Activated CD8-positive, alpha-beta memory T cell treated with anti-CD3 and anti-CD28 coated beads for 1 hour (primary cell): ENCODE results near the gene TMEM255B.
"Not testable (repeated sequence)": the region's sequence is repeated elsewhere in the genome, so short reads cannot be mapped to it uniquely, and the experiment has no call there.

Experiments used
- DNase-seq, 2 donors: peaks; one replicate each; pipeline ENCODE4 v3.0.0-alpha.2; 2020; ENCODE audit warnings: low read depth in 1 of 2; ENCODE audit errors: extremely low read depth in 1 of 2

The TMEM255B gene

GRCh38 chr13:113784645-113785024 lies 25.6 kb downstream of the TMEM255B start:
- no peak for DNase-seq

DNA sequence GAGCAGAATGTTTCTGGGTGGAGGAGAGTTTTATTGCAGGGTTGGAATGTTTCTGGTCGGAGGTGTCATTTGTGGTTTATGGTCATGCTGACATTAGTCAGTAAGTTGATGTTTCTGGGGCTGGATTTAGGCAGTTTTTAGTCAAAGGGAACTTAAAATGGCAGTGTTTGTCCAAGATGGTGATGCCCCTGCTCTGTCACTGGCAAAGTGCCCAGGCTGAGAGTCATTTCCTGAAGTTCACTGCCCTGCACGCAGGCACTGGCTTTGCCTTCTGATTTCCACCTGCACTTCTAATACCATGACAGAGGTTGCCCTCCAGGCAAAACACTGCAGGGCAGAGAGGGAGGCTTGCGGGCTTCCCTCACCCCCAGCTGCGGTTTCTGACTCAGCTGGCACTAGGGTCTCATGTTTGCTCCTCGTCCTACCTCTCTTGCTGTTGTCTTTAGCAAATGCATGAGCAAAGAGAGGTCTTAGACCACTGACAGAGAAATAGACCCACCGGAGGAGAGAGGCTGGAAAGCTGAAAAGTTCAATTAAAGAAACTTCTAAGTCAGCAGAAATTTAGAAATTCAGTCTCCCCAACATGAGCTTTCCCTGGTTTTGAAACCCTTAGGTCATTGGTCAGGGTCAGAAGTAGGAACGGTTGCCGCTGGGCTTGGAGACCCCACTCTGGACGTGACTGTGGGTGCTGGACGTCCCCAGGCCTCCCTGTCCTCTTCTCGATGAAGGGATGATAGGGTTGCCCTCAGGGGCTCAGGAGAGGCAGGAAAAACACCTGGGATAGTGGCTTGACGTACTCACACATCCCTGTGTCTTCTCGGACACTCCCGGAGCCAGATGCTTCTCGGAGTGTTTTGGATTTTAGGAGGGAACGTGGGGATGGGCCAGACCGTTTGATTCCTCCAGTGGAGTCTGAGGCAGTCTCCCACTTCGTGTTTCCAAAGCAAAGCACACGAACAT lies 26.3 kb downstream of the TMEM255B start:
- DNase-seq: no peak

- DNase-seq: no peak
Measured at GRCh38 chr13:113786262-113786841, 27.3 kb downstream of the TMEM255B start.

GRCh38 chr13:113787694-113788093 lies 28.7 kb downstream of the TMEM255B start:
- no peak for DNase-seq

DNA sequence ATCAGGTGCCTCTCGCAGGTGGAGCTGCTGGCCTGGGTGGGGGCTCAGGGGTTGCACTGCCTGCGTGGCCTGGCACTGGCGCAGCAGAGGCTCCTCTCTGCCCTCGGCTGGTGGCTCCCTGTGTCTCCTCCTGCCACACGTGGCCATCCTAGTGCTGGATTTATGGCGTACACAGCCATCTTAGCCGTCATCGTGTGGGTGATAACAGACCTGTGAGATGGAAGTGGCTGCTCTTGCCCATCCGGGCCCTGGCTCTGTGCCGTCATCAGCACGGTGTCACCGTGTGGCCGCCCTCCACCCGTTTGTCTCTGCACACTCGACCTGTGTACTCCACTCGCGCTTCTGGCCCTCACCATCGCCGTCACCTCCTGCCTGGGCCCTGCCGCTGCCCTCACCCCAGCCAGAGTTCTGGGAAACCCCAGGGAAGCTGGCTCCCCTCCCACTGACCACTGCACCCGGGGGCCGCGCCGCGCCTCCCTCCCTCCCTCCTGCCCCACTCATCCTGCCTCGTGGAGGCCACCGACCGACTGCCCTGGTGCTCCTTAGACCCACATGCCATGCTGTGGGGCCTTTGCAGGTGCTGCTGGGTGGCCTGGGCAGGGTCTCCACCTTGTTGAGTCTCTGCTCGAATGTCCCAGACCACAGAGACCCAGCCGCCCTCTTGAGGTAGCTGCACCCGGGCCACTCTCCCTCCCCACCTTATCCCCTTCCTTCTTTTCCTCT lies 29.5 kb downstream of the TMEM255B start:
- DNase-seq: no peak

DNA sequence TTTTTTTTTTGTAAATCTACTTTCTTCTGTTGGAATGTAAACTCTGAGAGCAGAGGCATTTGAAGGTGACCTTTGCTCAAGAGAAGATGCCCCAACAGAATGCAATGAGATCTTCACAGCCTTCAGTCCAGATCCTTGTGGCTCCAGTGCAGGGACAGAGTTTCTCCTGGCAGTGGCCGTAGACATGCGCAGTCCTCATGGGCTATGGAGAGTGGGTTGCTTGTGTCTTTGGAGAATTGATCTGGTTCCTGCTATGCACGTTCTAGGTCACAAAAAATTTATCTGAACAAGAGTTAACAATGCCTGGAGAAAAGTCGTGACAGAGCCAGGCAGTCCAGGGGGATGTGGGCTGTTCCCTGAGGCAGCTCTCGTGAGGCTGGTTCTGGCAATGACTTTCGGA lies 30.1 kb downstream of the TMEM255B start:
- DNase-seq: no peak

DNA sequence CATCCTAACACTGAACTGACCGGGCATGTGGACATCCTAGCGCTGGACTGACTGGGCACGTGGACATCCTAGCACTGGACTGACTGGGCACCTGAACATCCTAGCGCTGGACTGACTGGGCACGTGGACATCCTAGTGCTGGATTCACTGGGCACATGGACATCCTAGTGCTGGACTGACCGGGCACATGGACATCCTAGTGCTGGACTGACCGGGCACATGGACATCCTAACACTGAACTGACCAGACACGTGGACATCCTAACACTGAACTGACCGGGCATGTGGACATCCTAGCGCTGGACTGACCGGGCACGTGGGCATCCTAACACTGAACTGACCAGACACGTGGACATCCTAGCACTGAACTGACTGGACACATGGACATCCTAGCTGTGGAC lies 30.9 kb downstream of the TMEM255B start:
- not testable (repeated sequence) for DNase-seq

DNA sequence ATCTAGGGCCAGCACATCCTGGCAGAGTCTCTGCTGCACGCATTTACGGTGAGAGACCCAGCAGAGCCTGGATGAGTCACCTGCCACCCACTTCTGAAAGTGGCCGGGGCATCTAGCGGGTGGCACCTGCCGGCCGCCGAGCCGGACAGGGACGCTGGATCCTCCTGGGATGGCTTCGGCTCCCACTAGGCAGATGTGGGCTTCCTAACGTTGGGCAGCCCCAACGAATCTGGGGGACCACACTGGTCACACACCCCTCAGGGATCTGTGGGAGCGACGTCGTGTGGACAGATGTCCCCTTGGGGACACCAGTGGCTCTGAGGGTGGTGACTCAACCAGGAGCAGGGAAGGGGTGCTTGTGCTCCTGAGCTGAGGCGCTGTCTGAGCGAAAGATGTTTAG lies 32.2 kb downstream of the TMEM255B start:
- no peak for DNase-seq

DNA sequence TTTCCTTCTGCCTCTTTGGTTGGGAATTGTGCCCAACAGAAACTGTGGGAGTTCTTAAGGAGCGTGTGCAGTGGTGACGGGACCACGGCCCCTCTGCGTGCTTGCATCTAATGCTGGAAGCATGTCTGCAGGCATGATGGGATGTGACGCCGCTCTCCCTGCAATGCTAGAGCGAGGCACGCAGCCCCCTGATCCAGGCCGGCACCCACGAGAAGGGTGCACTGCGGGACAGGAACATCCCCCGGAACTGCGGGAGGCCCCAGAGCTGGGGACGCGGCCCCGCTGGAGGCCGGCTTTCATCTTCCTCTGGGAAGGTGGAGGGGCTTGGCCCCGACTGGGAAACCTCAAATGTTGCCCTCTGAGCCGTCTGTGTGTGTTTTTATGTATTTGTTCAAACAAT lies 32.7 kb downstream of the TMEM255B start:
- no peak for DNase-seq

GRCh38 chr13:113792236-113792770 lies 33.3 kb downstream of the TMEM255B start:
- DNase-seq: no peak

DNA sequence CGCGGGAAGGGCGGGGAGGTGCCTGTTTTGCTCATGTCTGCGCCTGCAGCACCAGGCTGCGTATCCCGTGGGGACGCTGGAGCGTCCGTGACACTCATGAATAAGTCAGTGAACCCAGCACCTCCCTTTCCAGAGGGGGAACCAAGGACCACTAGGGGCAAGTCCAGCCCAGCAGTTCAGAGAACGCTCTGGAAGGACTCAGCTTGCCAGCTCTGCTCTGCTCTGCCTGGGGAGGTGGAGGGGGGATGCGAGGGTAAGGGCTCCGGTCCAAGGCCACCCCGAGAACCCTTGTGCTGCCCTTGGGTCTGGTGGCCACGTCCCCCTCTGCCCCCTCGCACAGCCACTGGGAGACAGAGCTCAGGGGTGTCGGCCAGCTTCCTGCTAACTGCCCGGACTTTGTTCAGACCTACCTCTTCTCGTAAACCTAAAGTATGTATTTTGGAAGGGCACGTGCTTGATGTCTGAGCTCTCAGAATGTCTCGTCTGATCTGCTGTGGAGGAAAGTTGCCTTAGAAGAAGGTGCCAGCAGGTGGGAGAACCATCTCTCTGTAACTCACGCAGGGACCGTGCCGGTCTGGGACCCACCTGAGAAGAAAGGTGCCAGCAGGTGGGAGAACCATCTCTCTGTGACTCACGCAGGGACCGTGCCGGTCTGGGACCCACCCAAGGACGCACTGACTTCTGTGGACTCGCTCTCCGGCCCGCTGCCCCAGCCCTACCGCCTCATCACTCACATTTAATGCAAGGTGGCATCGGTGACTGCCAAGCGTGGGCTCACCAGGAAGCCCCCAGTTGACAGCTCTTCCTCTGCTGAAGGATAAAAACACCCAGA lies 34.1 kb downstream of the TMEM255B start:
- DNase-seq: no peak

DNA sequence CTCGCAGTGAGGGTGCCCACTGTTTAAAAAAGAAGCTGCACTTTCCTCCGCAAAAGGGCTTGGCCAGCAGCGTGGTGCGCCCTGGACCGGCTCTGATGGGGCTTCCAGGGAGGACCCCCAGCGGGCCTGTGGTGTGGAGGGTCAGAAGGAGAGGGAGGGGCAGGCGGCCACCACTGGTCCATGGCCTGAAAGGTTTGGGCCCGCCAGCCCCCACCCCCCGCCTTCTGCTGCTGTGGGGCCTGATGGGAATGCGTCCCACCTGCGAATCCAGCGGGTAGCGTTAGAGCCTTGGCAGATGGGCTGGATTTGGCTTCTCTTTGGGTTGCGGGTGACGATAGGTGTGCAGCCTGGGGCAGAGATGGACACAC lies 34.7 kb downstream of the TMEM255B start:
- no peak for DNase-seq

GRCh38 chr13:113794086-113794485 lies 35.1 kb downstream of the TMEM255B start:
- no peak for DNase-seq

- DNase-seq: no peak
Measured at GRCh38 chr13:113794764-113795173, 35.7 kb downstream of the TMEM255B start.

- DNase-seq: not testable (repeated sequence)
Measured at GRCh38 chr13:113795362-113795761, 36.3 kb downstream of the TMEM255B start.

GRCh38 chr13:113796211-113796963 lies 37.4 kb downstream of the TMEM255B start:
- DNase-seq: no peak

DNA sequence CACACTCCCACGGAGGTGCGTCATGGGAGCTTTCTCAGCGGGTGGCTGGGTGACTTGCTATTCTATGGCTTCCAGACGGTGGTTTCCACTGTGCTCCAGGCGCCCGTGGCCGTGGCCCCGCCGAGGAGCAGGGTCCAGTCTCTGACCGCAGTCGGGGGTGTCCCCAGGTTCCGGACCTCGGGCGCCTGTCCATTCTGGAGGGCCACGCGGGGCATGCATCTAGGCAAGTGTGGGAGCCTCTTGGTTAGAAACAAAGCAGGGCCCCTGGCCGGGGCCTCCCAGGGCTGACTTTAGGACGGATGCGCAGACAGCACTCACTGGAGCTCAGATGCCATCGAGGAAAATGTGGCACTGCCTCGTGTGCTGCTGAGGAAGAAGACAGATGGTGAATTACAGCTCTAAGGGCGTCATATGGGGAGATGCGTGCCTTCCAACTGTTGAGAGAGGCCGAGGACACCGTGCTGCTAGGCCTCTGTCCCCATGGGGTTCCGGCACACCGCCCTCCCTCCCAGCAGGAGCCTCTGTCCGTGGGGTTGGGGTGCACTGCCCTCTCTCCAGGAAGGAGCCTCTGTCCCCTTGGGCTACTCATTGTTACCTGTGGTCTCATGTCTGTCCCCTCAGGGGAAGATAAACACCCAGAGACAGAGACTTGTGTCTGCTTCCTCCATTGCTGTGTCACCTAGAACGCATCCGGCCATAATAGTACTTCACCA lies 38.1 kb downstream of the TMEM255B start:
- DNase-seq: no peak

DNA sequence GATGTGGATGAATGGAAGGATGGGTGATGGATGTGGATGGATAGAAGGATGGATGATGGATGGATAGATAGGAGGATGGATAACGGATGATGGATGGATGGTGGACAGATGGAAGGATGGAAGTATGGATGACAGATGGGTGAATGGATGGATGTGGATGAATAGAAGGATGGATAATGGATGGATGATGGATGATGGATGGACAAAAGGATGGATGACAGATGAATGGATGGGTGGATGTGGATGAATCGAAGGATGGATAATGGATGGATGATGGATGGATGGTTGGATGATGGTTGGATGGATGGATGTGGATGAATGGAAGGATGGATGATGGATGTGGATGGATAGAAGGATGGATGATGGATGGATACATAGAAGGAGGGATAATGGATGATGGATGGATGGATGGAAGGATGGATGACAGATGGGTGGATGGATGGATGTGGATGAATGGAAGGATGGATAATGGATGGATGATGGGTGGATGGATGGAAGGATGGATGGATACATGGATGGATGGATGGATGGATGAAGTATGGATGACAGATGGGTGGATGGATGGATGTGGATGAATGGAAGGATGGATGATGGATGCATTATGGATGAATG lies 39.3 kb downstream of the TMEM255B start:
- DNase-seq: no peak

GRCh38 chr13:113800576-113800926 lies 41.5 kb downstream of the TMEM255B start:
- DNase-seq: no peak
